ENCODE data around the gene FOXO1. TPM values are rescaled to one million over a fixed set of nuclear protein-coding genes. Genes with fewer than 3 reads are reported as not detected.

The FOXO1 gene
- total RNA-seq, 1 donor: 7.6 TPM

GRCh38 chr13:40676007-40676406 lies 9.6 kb upstream of the FOXO1 start:
- no peak overlapping the region for H3K4me2 ChIP-seq (ENCODE audit: insufficient read depth, low read length)
- H3K27me3 ChIP-seq (ENCODE audit: insufficient read depth, low read length): no peaks in the 10 kb centered on the region
- no peaks in the 10 kb centered on the region for H3K36me3 ChIP-seq (ENCODE audit: insufficient read depth, low read length)
- TF ChIP-seq, protein P1, sequence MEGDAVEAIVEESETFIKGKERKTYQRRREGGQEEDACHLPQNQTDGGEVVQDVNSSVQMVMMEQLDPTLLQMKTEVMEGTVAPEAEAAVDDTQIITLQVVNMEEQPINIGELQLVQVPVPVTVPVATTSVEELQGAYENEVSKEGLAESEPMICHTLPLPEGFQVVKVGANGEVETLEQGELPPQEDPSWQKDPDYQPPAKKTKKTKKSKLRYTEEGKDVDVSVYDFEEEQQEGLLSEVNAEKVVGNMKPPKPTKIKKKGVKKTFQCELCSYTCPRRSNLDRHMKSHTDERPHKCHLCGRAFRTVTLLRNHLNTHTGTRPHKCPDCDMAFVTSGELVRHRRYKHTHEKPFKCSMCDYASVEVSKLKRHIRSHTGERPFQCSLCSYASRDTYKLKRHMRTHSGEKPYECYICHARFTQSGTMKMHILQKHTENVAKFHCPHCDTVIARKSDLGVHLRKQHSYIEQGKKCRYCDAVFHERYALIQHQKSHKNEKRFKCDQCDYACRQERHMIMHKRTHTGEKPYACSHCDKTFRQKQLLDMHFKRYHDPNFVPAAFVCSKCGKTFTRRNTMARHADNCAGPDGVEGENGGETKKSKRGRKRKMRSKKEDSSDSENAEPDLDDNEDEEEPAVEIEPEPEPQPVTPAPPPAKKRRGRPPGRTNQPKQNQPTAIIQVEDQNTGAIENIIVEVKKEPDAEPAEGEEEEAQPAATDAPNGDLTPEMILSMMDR (IDR thresholded peaks at IDR 0.05; ENCODE audit: extremely low read depth, low read depth, low read length): no peak
- H3K4me3 ChIP-seq (ENCODE audit: insufficient read depth, low read length): no peak overlapping the region
- H2AFZ ChIP-seq (ENCODE audit: low read length): no peak overlapping the region
- no peak overlapping the region for H3K27ac ChIP-seq (ENCODE audit: low read depth, low read length)
- no peaks in the 10 kb centered on the region for H3K4me1 ChIP-seq (ENCODE audit: insufficient read depth, low read length)
- H3K79me2 ChIP-seq (ENCODE audit: insufficient read depth, low read length): no peaks in the 10 kb centered on the region
- H4K20me1 ChIP-seq (ENCODE audit: insufficient read depth, low read length): no peaks in the 10 kb centered on the region
- no peaks in the 10 kb centered on the region for H3K9me3 ChIP-seq (ENCODE audit: low read depth, low read length)
- no peak for DNase-seq (ENCODE audit: insufficient read length, low spot score, missing footprints)

- Histone ChIP-seq H3K9me3 (ENCODE audit: low read depth, low read length) (no peaks in the 10 kb centered on the region), H3K36me3 (ENCODE audit: insufficient read depth, low read length) (no peaks in the 10 kb centered on the region), H4K20me1 (ENCODE audit: insufficient read depth, low read length) (no peaks in the 10 kb centered on the region), H2AFZ (ENCODE audit: low read length) (no peak overlapping the region), H3K79me2 (ENCODE audit: insufficient read depth, low read length) (no peaks in the 10 kb centered on the region), H3K4me2 (ENCODE audit: insufficient read depth, low read length) (no peak overlapping the region), H3K4me1 (ENCODE audit: insufficient read depth, low read length) (no peaks in the 10 kb centered on the region), H3K4me3 (ENCODE audit: insufficient read depth, low read length) (no peak overlapping the region), H3K27me3 (ENCODE audit: insufficient read depth, low read length) (peaks cover 4% of the 10 kb centered on the region), H3K27ac (ENCODE audit: low read depth, low read length) (no peak overlapping the region)
- no peak for DNase-seq (ENCODE audit: insufficient read length, low spot score, missing footprints)
- TF ChIP-seq, protein P1 (IDR thresholded peaks at IDR 0.05; ENCODE audit: extremely low read depth, low read depth, low read length): no peak
Measured at GRCh38 chr13:40673414-40673813, 7.0 kb upstream of the FOXO1 start.

DNA sequence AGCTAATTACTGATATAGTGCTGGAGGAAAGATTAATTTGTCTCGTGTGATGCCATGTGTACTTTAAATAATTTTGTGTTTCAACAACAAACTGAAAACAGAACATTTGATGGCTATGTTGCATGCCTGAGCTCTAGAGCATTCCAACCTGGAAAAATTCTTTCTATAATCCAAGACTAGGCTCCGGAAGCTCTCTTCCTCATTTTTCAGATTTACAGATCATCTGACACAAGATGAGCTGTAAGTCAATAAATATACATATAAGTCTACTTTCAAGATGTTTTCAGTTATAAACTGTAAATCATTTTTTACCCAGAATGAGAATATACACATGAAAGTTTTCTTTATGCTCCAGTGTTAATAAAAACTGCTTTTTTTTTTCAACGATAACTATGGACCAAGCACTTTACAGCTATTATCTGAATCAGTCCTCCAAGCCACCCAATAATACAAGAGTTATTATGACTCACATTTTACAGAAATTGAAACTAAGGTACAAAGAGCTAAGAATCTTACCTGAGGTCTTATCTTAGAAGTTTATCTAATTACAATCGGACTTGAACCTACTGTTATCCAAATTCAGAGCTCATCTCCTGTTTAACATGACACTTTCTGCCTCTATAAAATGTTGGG lies 6.4 kb upstream of the FOXO1 start:
- Histone ChIP-seq H4K20me1 (ENCODE audit: insufficient read depth, low read length) (no peaks in the 10 kb centered on the region), H3K4me2 (ENCODE audit: insufficient read depth, low read length) (no peak overlapping the region), H3K36me3 (ENCODE audit: insufficient read depth, low read length) (no peaks in the 10 kb centered on the region), H3K9me3 (ENCODE audit: low read depth, low read length) (no peaks in the 10 kb centered on the region), H3K4me1 (ENCODE audit: insufficient read depth, low read length) (no peaks in the 10 kb centered on the region), H3K4me3 (ENCODE audit: insufficient read depth, low read length) (no peak overlapping the region), H3K79me2 (ENCODE audit: insufficient read depth, low read length) (no peaks in the 10 kb centered on the region), H2AFZ (ENCODE audit: low read length) (no peak overlapping the region), H3K27me3 (ENCODE audit: insufficient read depth, low read length) (peaks cover 4% of the 10 kb centered on the region), H3K27ac (ENCODE audit: low read depth, low read length) (no peak overlapping the region)
- TF ChIP-seq, protein P1 (IDR thresholded peaks at IDR 0.05; ENCODE audit: extremely low read depth, low read depth, low read length): no peak
- DNase-seq (ENCODE audit: insufficient read length, low spot score, missing footprints): no peak

GRCh38 chr13:40671956-40672764 lies 5.7 kb upstream of the FOXO1 start:
- Histone ChIP-seq H3K4me3 (ENCODE audit: insufficient read depth, low read length) (no peak overlapping the region), H3K4me1 (ENCODE audit: insufficient read depth, low read length) (no peaks in the 10 kb centered on the region), H3K79me2 (ENCODE audit: insufficient read depth, low read length) (no peaks in the 10 kb centered on the region), H3K4me2 (ENCODE audit: insufficient read depth, low read length) (no peak overlapping the region), H3K9me3 (ENCODE audit: low read depth, low read length) (no peaks in the 10 kb centered on the region), H3K27ac (ENCODE audit: low read depth, low read length) (no peak overlapping the region), H4K20me1 (ENCODE audit: insufficient read depth, low read length) (no peaks in the 10 kb centered on the region), H3K27me3 (ENCODE audit: insufficient read depth, low read length) (peaks cover 4% of the 10 kb centered on the region), H2AFZ (ENCODE audit: low read length) (no peak overlapping the region), H3K36me3 (ENCODE audit: insufficient read depth, low read length) (no peaks in the 10 kb centered on the region)
- DNase-seq (ENCODE audit: insufficient read length, low spot score, missing footprints): no peak
- TF ChIP-seq, protein P1 (IDR thresholded peaks at IDR 0.05; ENCODE audit: extremely low read depth, low read depth, low read length): no peak
